Stimulated activated CD8-positive, alpha-beta memory T cell treated with anti-CD3 and anti-CD28 coated beads, Interleukin-12 subunit alpha, Interleukin-12 subunit beta, amount 100 ng/mL, for 24 hours (primary cell): Measurements from ENCODE around the gene ATP11A.

Source experiments
- DNase-seq: peaks from one replicate; pipeline ENCODE4 v3.0.0-alpha.2; 2020; ENCODE audit errors: extremely low read depth

The ATP11A gene

GRCh38 chr13:112907871-112908331 lies 218.1 kb downstream of the ATP11A start:
- no peak for DNase-seq

DNA sequence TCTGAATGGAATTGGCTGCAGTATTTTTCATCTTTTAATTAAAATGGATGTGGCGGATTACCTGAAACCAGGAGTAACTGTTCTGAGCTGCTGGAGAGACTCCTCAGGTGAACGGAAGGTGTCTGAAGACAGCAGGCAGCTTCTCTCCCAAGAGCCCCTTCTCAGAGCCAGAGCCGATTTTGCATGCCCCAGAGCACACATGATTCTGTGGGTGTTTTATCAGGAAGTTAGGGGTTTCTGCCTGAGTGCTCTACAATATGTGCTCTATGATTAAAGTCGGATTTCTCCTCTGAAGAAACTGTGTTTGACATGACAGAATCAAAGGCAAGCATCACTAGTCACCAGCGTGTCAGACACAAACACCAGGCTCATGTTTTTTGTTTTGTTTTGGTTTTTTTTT lies 218.5 kb downstream of the ATP11A start:
- no peak for DNase-seq

GRCh38 chr13:112910016-112910415 lies 220.2 kb downstream of the ATP11A start:
- DNase-seq = no peak

DNA sequence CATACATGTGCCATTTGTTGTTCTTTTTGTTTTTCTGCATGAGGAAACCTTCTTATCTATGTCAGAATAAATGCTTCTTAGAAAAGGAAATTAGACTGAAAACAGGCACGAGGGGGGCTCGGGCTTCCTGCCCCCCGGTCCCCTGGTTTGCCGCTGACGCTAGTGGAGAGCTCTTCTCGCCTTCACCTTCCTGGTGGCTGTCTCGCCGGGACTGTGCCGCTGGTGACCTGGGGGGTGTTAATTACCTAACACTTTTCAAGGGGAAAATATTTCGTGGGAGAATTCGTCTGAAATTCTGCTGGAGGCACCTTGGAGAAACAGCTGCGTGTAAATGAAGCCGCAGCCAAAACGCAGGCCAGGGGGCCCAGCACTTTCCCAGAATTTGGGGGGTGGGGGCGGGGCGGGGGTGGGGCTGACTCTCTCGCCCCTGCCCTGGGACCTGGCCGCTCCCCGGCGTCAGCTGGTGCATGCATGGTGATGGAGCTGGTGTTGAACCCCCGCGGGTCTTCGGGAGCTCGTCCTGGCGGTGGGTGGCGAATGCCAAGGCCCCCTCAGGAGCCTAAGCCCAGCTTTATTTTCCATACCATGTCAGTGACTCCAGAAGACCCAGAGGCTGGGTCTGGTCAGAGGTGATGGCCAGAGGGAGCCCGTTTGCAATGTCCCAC lies 220.9 kb downstream of the ATP11A start:
- DNase-seq = no peak

DNA sequence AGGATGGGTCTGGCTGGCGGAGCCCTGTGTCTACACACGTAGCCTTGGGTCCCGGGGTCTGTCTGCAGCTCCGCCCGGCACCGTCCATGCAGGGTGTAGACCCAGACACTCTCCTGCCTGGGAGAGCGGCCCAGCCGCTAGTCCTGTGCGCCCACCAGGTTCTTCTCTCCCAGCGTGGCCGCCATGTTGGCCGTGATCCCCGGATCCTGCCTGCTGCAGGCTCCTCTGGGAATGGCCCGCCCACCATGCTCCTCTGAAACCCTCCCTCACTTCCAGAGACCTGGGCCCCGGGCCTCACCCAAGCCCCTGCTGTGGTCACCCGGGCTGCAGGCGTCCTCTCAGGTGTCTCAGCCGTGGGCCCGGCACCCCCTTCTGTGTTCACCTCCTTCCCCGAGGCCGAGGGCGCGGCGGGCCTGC lies 221.5 kb downstream of the ATP11A start:
- DNase-seq = no peak

DNA sequence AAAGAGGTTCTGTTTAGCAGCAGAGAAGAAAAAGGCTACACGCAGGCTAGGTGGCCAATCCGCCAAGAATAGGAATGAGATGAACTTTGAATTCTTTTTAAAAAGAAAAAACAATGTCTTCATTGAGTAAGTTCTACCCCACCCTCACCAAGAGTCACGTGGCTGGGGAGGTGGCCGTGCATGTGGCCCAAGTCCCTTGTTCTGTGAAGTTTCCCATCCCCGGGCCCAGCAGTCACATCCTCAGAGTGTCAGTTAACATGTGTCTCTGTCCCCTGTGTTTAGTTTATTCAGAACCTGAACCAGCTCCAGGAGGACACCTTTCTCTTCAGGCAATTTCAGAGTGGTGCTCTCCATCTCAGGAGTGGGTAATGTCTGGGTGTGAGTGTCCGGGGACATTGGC lies 222.0 kb downstream of the ATP11A start:
- no peak for DNase-seq

- DNase-seq = no peak
These were observed 223.0 kb downstream of the ATP11A start for GRCh38 chr13:112912726-112913440.

DNA sequence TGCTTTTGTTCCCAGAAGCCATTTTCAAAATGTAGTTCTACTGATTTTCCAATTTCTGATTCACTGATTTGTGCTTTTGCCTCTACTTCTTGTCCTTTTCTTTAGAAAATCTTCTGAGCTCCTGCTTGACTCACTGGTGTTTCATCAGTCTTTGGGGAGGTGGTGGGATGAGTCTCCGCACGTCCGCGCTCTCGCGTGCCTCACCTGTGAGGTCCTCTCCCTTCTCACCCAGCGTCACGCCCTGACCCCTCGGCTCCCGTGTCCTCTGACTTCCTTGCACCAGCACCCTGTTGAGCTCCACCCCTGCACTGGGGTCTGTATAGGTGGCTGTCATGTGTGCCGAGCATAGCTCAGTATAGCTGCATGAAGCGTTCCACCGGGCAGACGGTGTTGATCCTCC lies 226.5 kb downstream of the ATP11A start:
- no peak for DNase-seq

DNA sequence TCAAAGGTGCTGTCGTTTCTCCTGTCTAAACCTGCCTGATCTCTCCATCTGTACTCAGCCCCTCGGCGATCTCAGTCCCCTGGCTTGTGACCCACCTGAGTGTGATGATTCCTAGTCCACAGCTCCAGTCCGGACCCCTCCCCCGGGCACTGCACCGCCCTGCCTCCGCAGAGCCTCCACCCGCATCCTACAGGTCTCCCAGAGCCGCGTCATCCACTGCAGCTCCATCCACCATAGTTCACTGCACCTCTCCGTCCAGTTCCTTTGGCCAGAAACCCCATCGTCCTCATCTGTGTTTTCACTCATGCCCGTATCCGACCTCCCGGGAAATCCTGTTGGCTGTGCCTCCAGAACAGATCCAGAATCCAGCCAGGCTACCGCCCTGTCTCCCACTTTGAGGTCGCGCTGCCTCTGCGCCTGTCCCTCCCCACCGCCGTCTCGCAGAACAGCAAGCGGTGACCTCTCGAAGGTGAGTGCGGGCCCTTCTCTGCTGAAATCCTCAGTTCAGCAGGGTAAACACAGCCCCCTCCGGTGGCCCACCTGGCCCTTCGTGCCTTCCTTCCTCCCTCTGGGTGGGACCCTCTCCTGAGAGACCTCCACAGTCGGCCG lies 227.3 kb downstream of the ATP11A start:
- no peak for DNase-seq

- DNase-seq = no peak
These were observed 227.9 kb downstream of the ATP11A start for GRCh38 chr13:112917737-112918136.

GRCh38 chr13:112918266-112918665 lies 228.4 kb downstream of the ATP11A start:
- no peak for DNase-seq

GRCh38 chr13:112918746-112919145 lies 228.9 kb downstream of the ATP11A start:
- no peak for DNase-seq

GRCh38 chr13:112923962-112924361 lies 234.1 kb downstream of the ATP11A start:
- no peak for DNase-seq

DNA sequence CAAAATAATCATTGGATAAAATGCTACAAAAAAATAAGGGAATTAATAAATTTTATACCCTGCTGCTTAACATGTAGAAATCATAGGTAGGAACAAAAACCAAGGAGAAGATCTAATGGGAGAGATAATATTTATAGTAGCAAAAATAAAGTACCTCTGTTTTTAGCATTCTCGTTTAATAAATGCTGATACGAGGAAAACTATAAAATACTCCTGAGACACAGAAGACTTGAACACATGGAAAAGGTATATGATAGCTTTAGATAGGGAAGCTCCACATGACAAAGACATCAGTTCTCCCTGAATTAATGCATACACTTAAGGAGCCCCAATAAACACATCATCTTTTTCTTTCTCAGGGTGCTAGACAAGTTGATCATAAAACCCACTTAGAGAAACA lies 234.5 kb downstream of the ATP11A start:
- DNase-seq = no peak

- no peak for DNase-seq
These were observed 236.2 kb downstream of the ATP11A start for GRCh38 chr13:112926003-112926402.

- DNase-seq = no peak
These were observed 237.2 kb downstream of the ATP11A start for GRCh38 chr13:112926993-112927392.

DNA sequence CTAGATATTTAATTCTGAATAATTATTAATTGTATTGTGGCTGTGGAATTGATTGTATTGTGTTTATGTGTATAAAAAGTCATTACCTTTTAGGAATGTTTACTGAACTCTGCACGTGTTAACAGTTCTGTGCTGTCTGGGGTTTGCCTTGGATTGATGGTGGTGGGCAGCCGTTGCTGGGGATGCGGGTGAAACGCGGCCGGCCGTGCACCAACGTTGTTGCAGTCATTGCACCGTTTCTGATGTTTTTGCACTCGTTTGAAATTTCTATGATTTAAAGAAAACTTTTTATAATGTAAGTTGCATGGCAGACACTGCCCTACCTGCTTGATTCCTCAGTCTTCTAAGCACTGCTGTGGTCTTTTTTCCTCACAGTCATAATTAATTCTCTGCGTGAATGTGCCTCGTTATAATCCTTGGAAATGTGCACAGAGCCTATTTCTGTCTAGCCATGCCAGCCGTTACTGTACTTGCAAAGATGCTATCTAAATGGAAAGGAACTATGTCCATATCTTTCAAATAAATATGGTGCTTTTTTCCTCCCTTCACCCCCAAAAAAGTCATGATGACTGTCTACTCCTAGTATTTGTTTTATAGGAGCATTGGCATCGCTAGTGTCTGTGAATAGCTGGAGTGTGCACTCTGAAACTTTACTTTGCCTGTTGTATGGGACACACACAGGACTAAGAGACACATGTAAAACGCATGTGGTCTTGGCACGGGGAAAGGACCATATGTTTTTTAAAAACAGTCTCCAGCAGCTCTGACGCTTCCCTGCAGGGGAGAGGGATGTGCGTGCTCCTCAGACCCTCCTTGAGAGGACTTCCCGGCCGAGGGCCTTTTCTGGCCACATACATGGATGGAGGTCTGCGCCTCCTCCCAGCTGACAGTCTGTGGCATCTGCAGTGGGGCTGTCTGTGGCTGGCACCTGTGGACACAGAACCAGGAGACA lies 238.5 kb downstream of the ATP11A start:
- no peak for DNase-seq

DNA sequence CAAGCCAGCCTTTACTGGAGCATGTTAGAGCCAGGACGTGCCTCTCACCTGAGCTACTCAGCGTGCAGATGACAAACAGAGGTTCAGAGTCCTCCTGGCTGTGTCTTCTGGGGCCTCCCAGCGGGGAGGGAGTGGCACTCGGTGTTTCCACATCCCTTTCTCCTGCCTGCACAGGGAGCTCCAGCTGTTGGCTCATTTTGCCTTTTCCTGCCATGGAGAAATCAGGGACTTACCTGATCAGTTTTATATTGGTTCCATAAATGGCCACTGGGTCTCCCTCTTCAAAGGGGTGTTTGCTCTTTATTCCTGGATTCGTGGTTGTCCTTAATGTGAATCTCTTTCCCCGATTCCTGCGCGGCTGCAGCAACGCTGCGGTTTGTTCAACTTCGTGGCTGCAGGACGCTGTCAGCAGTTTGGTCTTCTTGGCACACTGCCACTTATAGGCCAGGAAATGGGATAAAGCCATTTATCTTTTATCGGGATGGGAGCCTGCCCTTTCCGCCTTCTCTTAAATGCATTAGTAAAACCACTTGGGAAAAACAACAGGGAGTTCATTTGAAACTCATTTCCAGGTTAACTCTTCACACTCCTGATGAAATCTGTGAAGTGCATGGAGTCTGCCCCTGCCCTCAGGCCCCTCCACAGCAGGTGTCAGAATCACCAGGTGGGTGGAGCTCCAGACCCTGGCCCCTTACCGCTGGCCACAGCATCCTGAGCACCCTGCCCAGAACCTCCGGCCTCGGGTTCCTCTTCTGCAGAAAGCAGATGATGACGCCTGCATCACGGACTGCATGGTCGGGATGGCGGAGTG lies 239.3 kb downstream of the ATP11A start:
- no peak for DNase-seq

GRCh38 chr13:112929783-112930055 lies 239.9 kb downstream of the ATP11A start:
- no peak for DNase-seq

DNA sequence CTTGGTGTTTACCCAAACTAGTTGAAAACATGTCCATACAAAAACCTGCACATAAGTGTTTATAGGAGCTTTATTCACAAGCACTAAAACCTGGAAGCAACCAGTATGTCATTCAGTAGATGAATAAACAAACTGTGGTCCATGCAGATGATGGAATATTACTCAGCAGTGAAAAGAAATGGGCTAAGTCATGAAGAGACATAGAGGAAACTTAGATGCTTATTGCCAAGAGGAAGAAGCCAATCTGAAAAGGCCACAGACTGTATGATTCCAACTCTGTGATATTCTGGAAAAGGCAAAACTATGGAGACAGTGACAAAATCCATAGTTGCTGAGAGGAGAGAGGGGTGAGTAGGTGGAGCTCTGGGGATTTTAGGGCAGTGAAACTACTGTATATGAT lies 240.4 kb downstream of the ATP11A start:
- no peak for DNase-seq
